Spleen (tissue), 11 donors: ENCODE measurements around the gene EPHB6. TPM values are rescaled to one million over a fixed set of nuclear protein-coding genes. Genes with fewer than 3 reads are reported as not detected.

Experiments used
- DNase-seq: peaks from one replicate; pipeline ENCODE4 v3.0.0-alpha.2; 2020
- H3K27ac ChIP-seq, 8 donors: fragments of 200-600 bp; sonication (generic) in 7 of 8; 1 replicate in 4 of 8; 2 replicates in 4 of 8; pipeline versions ENCODE4 v1.5.0 to v1.8.0; 2016 to 2021; ENCODE audit warnings: inconsistent platforms in 4 of 8, mild to moderate bottlenecking in 4 of 8, moderate library complexity in 1 of 8
- H3K27me3 ChIP-seq, 7 donors: fragments of 200-600 bp; sonication (generic) in 6 of 7; replicated peaks in 1 of 7; 1 replicate in 4 of 7; 2 replicates in 3 of 7; pipeline versions ENCODE4 v1.5.0 to v1.8.0; 2016 to 2021; ENCODE audit warnings: inconsistent platforms in 3 of 7, mild to moderate bottlenecking in 1 of 7
- H3K36me3 ChIP-seq, 6 donors: fragments of 200-600 bp; sonication (generic) in 5 of 6; 1 replicate in 4 of 6; 2 replicates in 2 of 6; pipeline versions ENCODE4 v1.5.0 to v1.8.0; 2016 to 2021; ENCODE audit warnings: inconsistent platforms in 2 of 6
- H3K4me1 ChIP-seq, 6 donors: fragments of 200-600 bp; sonication (generic) in 5 of 6; 1 replicate in 3 of 6; 2 replicates in 3 of 6; pipeline versions ENCODE4 v1.5.0 to v1.8.0; 2016 to 2021; ENCODE audit warnings: inconsistent platforms in 3 of 6
- H3K4me3 ChIP-seq, 8 donors: fragments of 200-600 bp; sonication (generic) in 7 of 8; 1 replicate in 4 of 8; 2 replicates in 4 of 8; pipeline versions ENCODE4 v1.5.0 to v1.8.0; 2016 to 2021; ENCODE audit warnings: inconsistent platforms in 4 of 8, mild to moderate bottlenecking in 4 of 8, moderate library complexity in 2 of 8
- H3K9me3 ChIP-seq, 8 donors: fragments of 200-600 bp; sonication (generic) in 7 of 8; 1 replicate in 4 of 8; 2 replicates in 4 of 8; pipeline versions ENCODE4 v1.5.0 to v1.8.0; 2016 to 2021; ENCODE audit warnings: inconsistent platforms in 4 of 8
- POLR2A ChIP-seq, 3 donors: fragments of 450-650 bp; IDR thresholded peaks; one replicate each; pipeline ENCODE4 v1.5.1; 2017; ENCODE audit warnings: antibody characterized with exemption in 3 of 3, mild to moderate bottlenecking in 1 of 3
- POLR2AphosphoS5 ChIP-seq, 3 donors: sonication (generic); formaldehyde crosslinking; IDR thresholded peaks; one replicate each; pipeline ENCODE4 v1.5.1; 2017; ENCODE audit warnings: antibody characterized with exemption in 3 of 3
- WGBS, 5 donors: extraction: QIAGEN DNeasy Blood & Tissue Kit in 3 of 5; methylation state at CpG; one replicate each; pipeline versions ENCODE4 v1.1.5 to v1.1.7; 2013 to 2018; 5-methylcytosine and 5-hydroxymethylcytosine counted together
- intact Hi-C: fragments of 100-400 bp; cut with DNase I; formaldehyde crosslinking; loops from one replicate; pipeline ENCODE4 v1.15.0; 2023; ENCODE audit warnings: low total_unique reads
- polyA plus RNA-seq, 3 donors: library from polyadenylated mRNA; stranded (reverse); fragments of 200-250 nt; gene quantifications; one replicate each; pipeline ENCODE4 v1.2.1, GENCODE V29; 2013
- total RNA-seq, 7 donors: library from RNA; depleted of rRNA in 3 of 7; stranded (reverse); fragments of >200 nt in 3 of 7; fragmentation: NEBNext Ultra II Directional in 4 of 7; extraction: Animal tissue kit (Norgen Biotek cat#: 25700) in 4 of 7; gene quantifications; one replicate each; pipeline versions ENCODE4 v1.1.0 to v1.2.1, GENCODE V29; 2016 to 2021
- TF ChIP-seq, protein P1 (sequence below), 11 experiments: fragments of 200-600 bp in 7 of 11; fragments of 450-650 bp in 4 of 11; sonication (generic) in 4 of 11; IDR thresholded peaks in 8 of 11; conservative IDR thresholded peaks in 3 of 11; 1 replicate in 7 of 11; 2 replicates in 4 of 11; pipeline versions ENCODE4 v1.4.0 to v1.8.0; 2016 to 2021; ENCODE audit warnings: antibody characterized with exemption in 11 of 11, inconsistent platforms in 4 of 11, mild to moderate bottlenecking in 1 of 11
- donor health status: healthy with polysubstance abuse.
- donor health status: DM: no; HTN: no; CAD: no; lungs with moderate emphysema.
- donor health status: DM: no; HTN: no; CAD: no.
- donor health status: Bipolar disorder and iron deficiency.
- donor health status: healthy.
- donor health status: DM: no; HTN: no; CAD: no.
- donor health status: DM: yes; HTN: yes; CAD: no.

The EPHB6 gene
- total and polyA plus RNA-seq, 10 donors: 11.3 to 28.8 (median 13.9) TPM

DNA sequence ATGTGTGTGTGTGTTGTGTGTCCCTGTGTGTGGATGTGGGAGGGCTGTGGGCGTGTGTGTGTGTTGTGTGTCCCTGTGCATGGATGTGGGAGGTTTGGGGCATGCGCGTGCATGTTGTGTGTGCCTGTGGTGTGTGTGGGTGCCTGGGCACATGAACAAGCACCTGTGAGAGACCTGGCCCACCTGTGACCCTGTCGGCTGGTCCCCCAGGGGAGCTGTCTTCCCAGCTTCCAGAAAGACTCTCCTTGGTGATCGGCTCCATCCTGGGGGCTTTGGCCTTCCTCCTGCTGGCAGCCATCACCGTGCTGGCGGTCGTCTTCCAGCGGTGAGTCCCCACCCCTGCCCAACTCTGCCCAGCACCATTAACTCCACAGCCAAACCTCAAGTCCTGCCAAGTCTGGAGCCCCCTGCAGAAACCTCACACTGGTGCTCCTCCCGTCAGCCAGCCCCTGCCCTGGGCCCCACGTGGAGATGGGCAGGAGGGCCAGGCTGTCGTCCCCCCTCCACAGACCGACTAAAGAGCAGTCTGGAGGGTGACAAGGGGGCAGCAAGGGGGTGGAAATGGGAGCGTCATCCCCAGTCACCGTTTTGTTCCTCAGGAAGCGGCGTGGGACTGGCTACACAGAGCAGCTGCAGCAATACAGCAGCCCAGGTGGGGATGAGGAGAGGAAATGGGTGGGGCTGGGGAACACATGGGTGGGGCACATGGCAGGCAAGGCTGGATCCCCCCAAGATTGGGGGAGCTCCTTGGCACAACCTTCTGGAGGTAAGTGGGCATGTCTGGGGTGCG lies 12.7 kb downstream of the EPHB6 start:
- H3K4me3 ChIP-seq: no peak overlapping the region
- no peaks in the 10 kb centered on the region for H3K27me3 ChIP-seq
- H3K9me3 ChIP-seq: no peaks in the 10 kb centered on the region
- TF ChIP-seq POLR2AphosphoS5 (IDR thresholded peaks at IDR 0.05): no peak
- TF ChIP-seq POLR2A (IDR thresholded peaks at IDR 0.05): no peak
- TF ChIP-seq, protein P1, sequence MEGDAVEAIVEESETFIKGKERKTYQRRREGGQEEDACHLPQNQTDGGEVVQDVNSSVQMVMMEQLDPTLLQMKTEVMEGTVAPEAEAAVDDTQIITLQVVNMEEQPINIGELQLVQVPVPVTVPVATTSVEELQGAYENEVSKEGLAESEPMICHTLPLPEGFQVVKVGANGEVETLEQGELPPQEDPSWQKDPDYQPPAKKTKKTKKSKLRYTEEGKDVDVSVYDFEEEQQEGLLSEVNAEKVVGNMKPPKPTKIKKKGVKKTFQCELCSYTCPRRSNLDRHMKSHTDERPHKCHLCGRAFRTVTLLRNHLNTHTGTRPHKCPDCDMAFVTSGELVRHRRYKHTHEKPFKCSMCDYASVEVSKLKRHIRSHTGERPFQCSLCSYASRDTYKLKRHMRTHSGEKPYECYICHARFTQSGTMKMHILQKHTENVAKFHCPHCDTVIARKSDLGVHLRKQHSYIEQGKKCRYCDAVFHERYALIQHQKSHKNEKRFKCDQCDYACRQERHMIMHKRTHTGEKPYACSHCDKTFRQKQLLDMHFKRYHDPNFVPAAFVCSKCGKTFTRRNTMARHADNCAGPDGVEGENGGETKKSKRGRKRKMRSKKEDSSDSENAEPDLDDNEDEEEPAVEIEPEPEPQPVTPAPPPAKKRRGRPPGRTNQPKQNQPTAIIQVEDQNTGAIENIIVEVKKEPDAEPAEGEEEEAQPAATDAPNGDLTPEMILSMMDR (IDR thresholded peaks at IDR 0.05 in 8 of 11, conservative IDR thresholded peaks at IDR 0.05 in 3 of 11): no peak
- WGBS, 5 donors: 73 to 80% (median 79%) methylated on average over 10 to 18 of the region's 18 CpGs
- DNase-seq: no peak
- H3K27ac ChIP-seq: no peak overlapping the region
- peaks cover 0 to 72% (median 12%) of the 10 kb centered on the region in 6 donors for H3K36me3 ChIP-seq
- intact Hi-C loops: no loop called here
- peaks cover 0 to 5% (median 0%) of the 10 kb centered on the region in 6 donors for H3K4me1 ChIP-seq

DNA sequence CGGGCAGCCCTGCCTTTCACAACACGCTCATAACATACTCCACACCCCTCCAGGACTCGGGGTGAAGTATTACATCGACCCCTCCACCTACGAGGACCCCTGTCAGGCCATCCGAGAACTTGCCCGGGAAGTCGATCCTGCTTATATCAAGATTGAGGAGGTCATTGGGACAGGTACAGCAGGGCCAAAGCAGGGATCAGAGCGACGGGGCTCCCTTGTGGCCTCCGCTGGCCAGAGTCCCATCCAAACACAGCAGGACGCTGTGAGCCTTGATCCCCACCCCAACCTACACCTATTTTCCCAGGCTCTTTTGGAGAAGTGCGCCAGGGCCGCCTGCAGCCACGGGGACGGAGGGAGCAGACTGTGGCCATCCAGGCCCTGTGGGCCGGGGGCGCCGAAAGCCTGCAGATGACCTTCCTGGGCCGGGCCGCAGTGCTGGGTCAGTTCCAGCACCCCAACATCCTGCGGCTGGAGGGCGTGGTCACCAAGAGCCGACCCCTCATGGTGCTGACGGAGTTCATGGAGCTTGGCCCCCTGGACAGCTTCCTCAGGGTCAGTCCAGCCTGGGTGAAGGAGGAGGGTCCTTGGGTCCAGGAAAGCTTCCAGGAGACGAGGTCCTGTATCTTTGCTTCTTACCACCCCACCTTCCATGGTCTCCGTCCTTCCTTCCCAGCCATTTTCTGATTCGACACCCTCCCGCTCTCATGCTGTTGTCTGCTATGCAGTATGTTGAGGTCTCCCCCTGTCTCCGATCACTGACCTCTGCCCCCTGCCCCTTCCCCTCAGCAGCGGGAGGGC lies 13.5 kb downstream of the EPHB6 start:
- WGBS, 5 donors: 83 to 92% (median 89%) methylated on average over 21 to 31 of the region's 31 CpGs
- TF ChIP-seq, protein P1 (IDR thresholded peaks at IDR 0.05 in 8 of 11, conservative IDR thresholded peaks at IDR 0.05 in 3 of 11): no peak
- no peak for TF ChIP-seq POLR2AphosphoS5 (IDR thresholded peaks at IDR 0.05)
- no peak for TF ChIP-seq POLR2A (IDR thresholded peaks at IDR 0.05)
- Histone ChIP-seq H3K27me3 (no peaks in the 10 kb centered on the region), H3K27ac (no peak overlapping the region), H3K4me3 (no peak overlapping the region), H3K9me3 (no peaks in the 10 kb centered on the region), H3K4me1 (peaks cover 0 to 5% (median 0%) of the 10 kb centered on the region in 6 donors), H3K36me3 (peaks cover 0 to 64% (median 12%) of the 10 kb centered on the region in 6 donors)
- intact Hi-C loops: no loop called here
- no peak for DNase-seq

DNA sequence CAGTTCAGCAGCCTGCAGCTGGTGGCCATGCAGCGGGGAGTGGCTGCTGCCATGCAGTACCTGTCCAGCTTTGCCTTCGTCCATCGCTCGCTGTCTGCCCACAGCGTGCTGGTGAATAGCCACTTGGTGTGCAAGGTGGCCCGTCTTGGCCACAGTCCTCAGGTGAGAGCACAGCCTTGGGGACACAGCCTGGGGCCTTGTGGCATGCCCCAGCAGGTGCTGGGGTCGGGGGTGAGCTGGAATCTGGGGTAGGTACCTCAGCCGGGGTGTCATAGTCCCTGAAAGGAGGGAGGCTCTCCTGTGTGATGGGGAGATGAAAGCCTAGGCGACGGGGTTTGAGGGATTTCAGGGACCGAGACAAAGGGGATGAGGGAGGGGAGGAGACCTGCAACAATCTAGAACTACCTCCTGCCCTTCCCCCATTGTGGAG lies 14.1 kb downstream of the EPHB6 start:
- no peak overlapping the region for H3K4me3 ChIP-seq
- intact Hi-C loops: no loop called here
- no peak for DNase-seq

More for the DNA sequence above, 14.1 kb downstream of the EPHB6 start:
- WGBS, 5 donors: 91 to 98% (median 95%) methylated on average over 9 to 11 of the region's 11 CpGs
- Histone ChIP-seq H3K27me3 (no peaks in the 10 kb centered on the region), H3K27ac (no peak overlapping the region), H3K4me1 (peaks cover 0 to 5% (median 0%) of the 10 kb centered on the region in 6 donors), H3K9me3 (no peaks in the 10 kb centered on the region), H3K36me3 (peaks cover 0 to 58% (median 9%) of the 10 kb centered on the region in 6 donors)
- no peak for TF ChIP-seq POLR2AphosphoS5 (IDR thresholded peaks at IDR 0.05)
- TF ChIP-seq, protein P1 (IDR thresholded peaks at IDR 0.05 in 8 of 11, conservative IDR thresholded peaks at IDR 0.05 in 3 of 11): no peak
- no peak for TF ChIP-seq POLR2A (IDR thresholded peaks at IDR 0.05)
